GM12878 (cell line): ENCODE results near the gene RTP3. TPM values are rescaled to one million over a fixed set of nuclear protein-coding genes. Genes with fewer than 3 reads are reported as not detected.

Source experiments
- ATAC-seq: fragments of 200-7000 bp; cut with Tn5 transposase; 3 replicates; pipeline ENCODE4 v1.9.1; 2020; ENCODE audit warnings: mild to moderate bottlenecking, moderate library complexity
- BruUV-seq: library from RNA; stranded (reverse); fragments of 400-500 nt; replicated peaks from 2 replicates; lab custom pipeline; 2021; lab: Mats Ljungman, UMichigan
- CTCF ChIA-PET: fragments of 300-600 bp; sonication (Branson Sonifier 250); formaldehyde crosslinking; extraction: SDS; loops from one replicate; lab custom pipeline; 2021; ENCODE audit warnings: inconsistent platforms; lab: Yijun Ruan, JAX
- POLR2A ChIA-PET: fragments of 350-600 bp; formaldehyde crosslinking; extraction: SDS; loops from one replicate; lab custom pipeline; 2021; ENCODE audit warnings: inconsistent platforms; lab: Charles Lee
- RAD21 ChIA-PET: fragments of 300-600 bp; sonication (Branson Sonifier 250); formaldehyde crosslinking; loops from one replicate; lab custom pipeline; 2023; ENCODE audit warnings: antibody characterized with exemption; ENCODE audit not compliant: unreplicated experiment; lab: Charles Lee
- SMC1A ChIA-PET: fragments of 300-600 bp; sonication (Branson Sonifier 250); formaldehyde crosslinking; loops from one replicate; lab custom pipeline; 2023; ENCODE audit not compliant: unreplicated experiment, uncharacterized antibody; lab: Charles Lee
- DNase-seq: peaks from one replicate; pipeline ENCODE4 v3.0.0-alpha.2; 2011; ENCODE audit warnings: low read depth, low spot score
- FAIRE-seq: peaks from 3 replicates; lab custom pipeline; 2011; peaks lifted over from hg19 to GRCh38; lab: Jason Lieb, UNC
- H2AFZ ChIP-seq: 2 replicates; pipeline ENCODE4 v1.6.0; 2011; ENCODE audit warnings: low read depth, low read length, control low read depth; ENCODE audit not compliant: control insufficient read depth
- H3K27ac ChIP-seq: 2 replicates; pipeline ENCODE4 v1.5.1; 2011; ENCODE audit warnings: control low read depth; ENCODE audit not compliant: control insufficient read depth, insufficient read depth
- H3K27me3 ChIP-seq, 2 experiments: replicated peaks in 1 of 2; 2 replicates each; pipeline versions ENCODE4 v1.6.0 to v1.6.1; 2011; ENCODE audit warnings: low read length in 1 of 2; ENCODE audit not compliant: control insufficient read depth in 2 of 2, insufficient read depth in 2 of 2
- H3K36me3 ChIP-seq, 2 experiments: 2 replicates each; pipeline ENCODE4 v1.5.1; 2011; ENCODE audit warnings: low read length in 1 of 2; ENCODE audit not compliant: control insufficient read depth in 2 of 2, insufficient read depth in 2 of 2
- H3K4me1 ChIP-seq: 2 replicates; pipeline ENCODE4 v1.6.1; 2011; ENCODE audit warnings: mild to moderate bottlenecking, low read length, moderate library complexity, mixed read lengths; ENCODE audit not compliant: control insufficient read depth, insufficient read depth
- H3K4me2 ChIP-seq: 2 replicates; pipeline ENCODE4 v1.6.0; 2011; ENCODE audit warnings: control low read depth; ENCODE audit not compliant: control insufficient read depth, insufficient read depth
- H3K4me3 ChIP-seq: fragments of 200-600 bp; sonication (generic); 2 replicates; pipeline ENCODE4 v1.5.1; 2016
- H3K79me2 ChIP-seq: 2 replicates; pipeline ENCODE4 v1.6.0; 2011; ENCODE audit warnings: low read length; ENCODE audit not compliant: control insufficient read depth, insufficient read depth
- H3K9ac ChIP-seq: 2 replicates; pipeline ENCODE4 v1.8.0; 2011; ENCODE audit warnings: low read length, control low read depth, mixed read lengths; ENCODE audit not compliant: control insufficient read depth, insufficient read depth
- H3K9me3 ChIP-seq: replicated peaks from 3 replicates; pipeline ENCODE4 v1.5.1; 2011; ENCODE audit warnings: mild to moderate bottlenecking, low read length; ENCODE audit not compliant: control insufficient read depth, insufficient read depth
- H4K20me1 ChIP-seq: 2 replicates; pipeline ENCODE4 v1.6.0; 2011; ENCODE audit not compliant: control insufficient read depth, insufficient read depth
- ATF7 ChIP-seq: fragments of 450-650 bp; IDR thresholded peaks from 2 replicates; pipeline ENCODE4 v1.6.1; 2016; ENCODE audit warnings: low read depth, mild to moderate bottlenecking
- BACH1 ChIP-seq: fragments of 450-650 bp; IDR thresholded peaks from 2 replicates; pipeline ENCODE4 v1.6.1; 2017; ENCODE audit warnings: mild to moderate bottlenecking, borderline replicate concordance
- BHLHE40 ChIP-seq, 2 experiments: fragments of 450-650 bp in 1 of 2; IDR thresholded peaks; 2 replicates each; pipeline ENCODE4 v1.6.1; 2011 to 2017; ENCODE audit warnings: low read depth in 2 of 2, borderline replicate concordance in 1 of 2, improper control_type of control experiment in 1 of 2, low read length in 1 of 2, mild to moderate bottlenecking in 1 of 2
- HCFC1 ChIP-seq: fragments of 150-350 bp; IDR thresholded peaks from 2 replicates; pipeline ENCODE4 v1.6.1; 2014; ENCODE audit warnings: low read length
- HDAC6 ChIP-seq: fragments of 200-600 bp; sonication (generic); IDR thresholded peaks from one replicate; pipeline ENCODE4 v1.8.0; 2017; ENCODE audit warnings: antibody characterized with exemption; ENCODE audit not compliant: unreplicated experiment
- IKZF1 ChIP-seq: fragments of 450-650 bp; conservative IDR thresholded peaks from 2 replicates; pipeline ENCODE4 v1.6.1; 2017; ENCODE audit warnings: antibody characterized with exemption, mild to moderate bottlenecking
- NBN ChIP-seq: fragments of 450-650 bp; IDR thresholded peaks from 2 replicates; pipeline ENCODE4 v1.6.1; 2016
- NFXL1 ChIP-seq: fragments of 450-650 bp; IDR thresholded peaks from 2 replicates; pipeline ENCODE4 v1.6.1; 2017; ENCODE audit warnings: antibody characterized with exemption, mild to moderate bottlenecking, borderline replicate concordance
- NRF1 ChIP-seq: conservative IDR thresholded peaks from 2 replicates; pipeline ENCODE4 v1.6.1; 2011; ENCODE audit warnings: mild to moderate bottlenecking, low read depth, low read length, improper control_type of control experiment
- PAX5 ChIP-seq: IDR thresholded peaks from 2 replicates; pipeline ENCODE4 v1.6.1; 2011; ENCODE audit warnings: low read depth, low read length, borderline replicate concordance
- POLR2A ChIP-seq: IDR thresholded peaks from 2 replicates; pipeline ENCODE4 v1.6.1; 2011; ENCODE audit warnings: low read depth, mild to moderate bottlenecking, low read length
- RB1 ChIP-seq: fragments of 450-650 bp; formaldehyde crosslinking; IDR thresholded peaks from 2 replicates; pipeline ENCODE4 v1.6.1; 2017; ENCODE audit warnings: mild to moderate bottlenecking, borderline replicate concordance
- SKIL ChIP-seq: fragments of 450-650 bp; IDR thresholded peaks from 2 replicates; pipeline ENCODE4 v1.6.1; 2017; ENCODE audit warnings: mild to moderate bottlenecking, low read depth, inconsistent platforms; ENCODE audit not compliant: poor library complexity, severe bottlenecking
- SMC3 ChIP-seq: IDR thresholded peaks from 2 replicates; pipeline ENCODE4 v1.6.1; 2011; ENCODE audit warnings: low read length, improper control_type of control experiment, borderline replicate concordance
- TAF1 ChIP-seq: IDR thresholded peaks from 2 replicates; pipeline ENCODE4 v1.6.1; 2011; ENCODE audit warnings: mild to moderate bottlenecking, low read depth, low read length, borderline replicate concordance
- WGBS: methylation state at CpG from one replicate; pipeline ENCODE4 v1.1.6; 2016; ENCODE audit warnings: low lambda C conversion rate; ENCODE audit not compliant: insufficient replicate concordance, insufficient coverage; ENCODE audit errors: missing lambda C conversion rate; 5-methylcytosine and 5-hydroxymethylcytosine counted together
- in situ Hi-C: fragments of 300-500 bp; cut with MboI; formaldehyde crosslinking; loops from 9 replicates; pipeline ENCODE4 v1.14.3; 2018; ENCODE audit warnings: mixed read lengths
- intact Hi-C: fragments of 100-400 bp; cut with micrococcal nuclease; formaldehyde crosslinking; loops from one replicate; pipeline ENCODE4 v1.14.2; 2022; ENCODE audit not compliant: unreplicated experiment
- polyA plus RNA-seq, 11 experiments: library from polyadenylated mRNA; depleted of rRNA in 4 of 11; unstranded in 6 of 11; stranded (reverse) in 5 of 11; fragments of >200 nt; fragmentation: Nextera tagmentation in 4 of 11; fragmentation: Illumina TruSeq in 1 of 11; extraction: Ambion mirVana in 4 of 11; extraction: Trizol in 1 of 11; gene quantifications; 1 replicate in 1 of 11; 2 replicates in 10 of 11; pipeline versions ENCODE4 v1.2.1 to v1.2.3, GENCODE V29; 2011 to 2016; ENCODE audit warnings: inconsistent platforms in 2 of 11, missing spikeins in 2 of 11, low read depth in 1 of 11
- total RNA-seq, 4 experiments: library from RNA; depleted of rRNA in 3 of 4; stranded (reverse); fragments of >200 nt in 3 of 4; fragmentation: Illumina TruSeq in 1 of 4; extraction: Trizol in 1 of 4; gene quantifications; 2 replicates each; pipeline versions ENCODE4 v1.2.1 to v1.2.3, GENCODE V29; 2013 to 2021
- TF ChIP-seq, protein P1 (sequence below): fragments of 450-650 bp; IDR thresholded peaks from 2 replicates; pipeline ENCODE4 v1.6.1; 2016; ENCODE audit warnings: mild to moderate bottlenecking

The RTP3 gene
- total and polyA plus RNA-seq, 10 of the 15 experiments (the other 5 are each of a cell fraction or from before 2014, with no cell fraction given), result 0.06 TPM; not detected in 9

GRCh38 chr3:46545818-46546630 lies 48.2 kb downstream of the RTP3 start:
- ChIA-PET POLR2A (no interaction called here), CTCF (interaction anchor here (0.8 to 2.4 kb wide), 2 partner anchors 12 to 57 kb away, joined by 3 to 12 read pairs; no protein-coding TSS in a partner anchor), SMC1A (interaction anchor here (1.1 kb wide), 1 partner anchor 13 kb away, joined by 3 read pairs; no protein-coding TSS in a partner anchor), RAD21 (interaction anchor here (1.0 to 1.2 kb wide), 2 partner anchors 12 to 49 kb away, joined by 3 to 4 read pairs; no protein-coding TSS in a partner anchor)
- H3K4me1 ChIP-seq, result peaks cover 14% of the 10 kb centered on the region
- in situ Hi-C loops, result no loop called here
- TF ChIP-seq SMC3 (no peak), PAX5 (no peak), BACH1 (no peak), NBN (no peak), BHLHE40 (IDR thresholded peaks at IDR 0.05; ENCODE audit: borderline replicate concordance in 1 of 2, low read depth in 2 of 2, low read length in 1 of 2) (no peak), HDAC6 (no peak), RB1 (no peak), POLR2A (no peak), TAF1 (no peak), NFXL1 (no peak), IKZF1 (no peak), SKIL (no peak), ATF7 (no peak), NRF1 (no peak), HCFC1 (no peak)
- TF ChIP-seq, protein P1, sequence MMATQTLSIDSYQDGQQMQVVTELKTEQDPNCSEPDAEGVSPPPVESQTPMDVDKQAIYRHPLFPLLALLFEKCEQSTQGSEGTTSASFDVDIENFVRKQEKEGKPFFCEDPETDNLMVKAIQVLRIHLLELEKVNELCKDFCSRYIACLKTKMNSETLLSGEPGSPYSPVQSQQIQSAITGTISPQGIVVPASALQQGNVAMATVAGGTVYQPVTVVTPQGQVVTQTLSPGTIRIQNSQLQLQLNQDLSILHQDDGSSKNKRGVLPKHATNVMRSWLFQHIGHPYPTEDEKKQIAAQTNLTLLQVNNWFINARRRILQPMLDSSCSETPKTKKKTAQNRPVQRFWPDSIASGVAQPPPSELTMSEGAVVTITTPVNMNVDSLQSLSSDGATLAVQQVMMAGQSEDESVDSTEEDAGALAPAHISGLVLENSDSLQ, result no peak
- H3K27me3 ChIP-seq, result no peaks in the 10 kb centered on the region
- no peaks in the 10 kb centered on the region for H3K36me3 ChIP-seq
- H3K4me3 ChIP-seq, result no peak overlapping the region
- H3K9ac ChIP-seq, result no peak overlapping the region
- intact Hi-C loops, result no loop called here
- DNase-seq, result no peak
- BruUV-seq, result no TSS peak
- no peak for FAIRE-seq
- no peak overlapping the region for H3K4me2 ChIP-seq
- ATAC-seq, result no peak
- WGBS, result 75% methylated on average over 6 of the region's 6 CpGs
- no peaks in the 10 kb centered on the region for H3K79me2 ChIP-seq
- H3K9me3 ChIP-seq, result no peaks in the 10 kb centered on the region; the same call in 2 of the 3 replicates
- H3K27ac ChIP-seq, result no peak overlapping the region
- H2AFZ ChIP-seq, result no peak overlapping the region
- no peaks in the 10 kb centered on the region for H4K20me1 ChIP-seq
